ENCODE data around the gene ZDHHC11B.
"Not testable (repeated sequence)": the region's sequence is repeated elsewhere in the genome, so short reads cannot be mapped to it uniquely, and the experiment has no call there.

Gene ZDHHC11B

DNA sequence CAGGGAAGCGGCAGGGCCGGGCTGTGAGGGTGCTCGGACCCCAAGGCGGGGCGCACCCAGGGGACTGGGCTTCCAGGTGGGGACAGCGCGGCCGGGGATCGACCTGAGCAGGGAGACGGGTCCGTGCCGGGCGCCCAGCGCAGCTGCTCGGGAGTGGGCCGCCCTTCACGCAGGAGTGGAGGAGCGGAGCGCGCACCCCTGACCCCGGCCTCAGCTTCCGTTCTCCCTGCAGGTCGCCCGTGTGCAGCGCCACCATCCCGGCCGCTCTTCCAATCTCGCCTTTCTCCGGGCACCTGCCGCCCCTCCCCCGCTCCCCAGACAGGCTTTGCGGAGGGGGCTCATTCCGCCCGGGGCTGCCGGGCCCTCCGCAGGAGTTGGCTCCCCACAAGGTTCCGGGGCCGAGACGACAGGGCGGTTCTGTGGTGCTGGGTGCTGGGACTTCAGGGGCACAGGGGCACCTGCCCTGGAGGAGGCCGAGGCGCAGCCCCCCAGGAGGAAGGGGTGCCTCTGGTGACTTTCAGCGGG lies 714 bp upstream of the ZDHHC11B start:
- H3K9me3 Mint-ChIP-seq, result peaks cover 20% of the 10 kb centered on the region

DNA sequence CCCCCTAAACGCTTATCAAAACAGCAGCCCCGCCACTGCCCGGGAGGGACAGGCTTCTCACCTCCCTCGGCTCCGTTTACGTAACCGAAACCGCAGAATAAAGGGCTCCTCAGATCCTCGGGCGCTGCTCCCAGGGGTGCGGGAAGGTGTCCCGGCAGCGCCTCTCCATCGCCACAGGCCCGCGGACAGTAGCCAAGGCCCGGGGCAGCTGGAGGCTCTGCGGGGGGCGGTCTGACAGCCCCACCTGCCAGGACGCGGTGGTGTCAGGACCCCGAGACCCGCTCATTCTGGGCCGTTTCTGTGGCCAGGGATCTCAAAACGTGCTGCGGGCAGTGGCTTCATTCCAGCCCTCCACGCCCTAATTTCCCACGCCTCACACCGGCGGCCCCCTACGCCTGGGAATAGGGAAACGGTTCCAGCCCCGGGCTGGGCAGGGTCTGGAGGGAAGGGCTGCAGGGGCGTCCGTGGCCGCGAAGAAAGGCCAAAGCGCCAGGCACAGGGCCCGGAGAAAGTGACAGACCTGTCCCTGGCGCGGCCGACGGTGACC lies 575 bp downstream of the ZDHHC11B start:
- H3K9me3 Mint-ChIP-seq, H3K27ac Mint-ChIP-seq, H3K4me1 Mint-ChIP-seq: not testable (repeated sequence)
- Mint-ChIP-seq H3K27me3 (ENCODE audit: low read depth) (peaks cover 21% of the 10 kb centered on the region), H3K36me3 (ENCODE audit: low read depth) (peaks cover 12% of the 10 kb centered on the region), H3K4me3 (peak overlapping the region; percentile 61 to 77 (median 70))

More for the DNA sequence above, 714 bp upstream of the ZDHHC11B start:
- Mint-ChIP-seq H3K27me3 (ENCODE audit: low read depth) (peaks cover 32% of the 10 kb centered on the region), H3K4me3 (peak overlapping the region; percentile 74 to 80 (median 79)), H3K36me3 (ENCODE audit: low read depth) (peaks cover 23% of the 10 kb centered on the region)
- not testable (repeated sequence) for H3K4me1 Mint-ChIP-seq, H3K27ac Mint-ChIP-seq

DNA sequence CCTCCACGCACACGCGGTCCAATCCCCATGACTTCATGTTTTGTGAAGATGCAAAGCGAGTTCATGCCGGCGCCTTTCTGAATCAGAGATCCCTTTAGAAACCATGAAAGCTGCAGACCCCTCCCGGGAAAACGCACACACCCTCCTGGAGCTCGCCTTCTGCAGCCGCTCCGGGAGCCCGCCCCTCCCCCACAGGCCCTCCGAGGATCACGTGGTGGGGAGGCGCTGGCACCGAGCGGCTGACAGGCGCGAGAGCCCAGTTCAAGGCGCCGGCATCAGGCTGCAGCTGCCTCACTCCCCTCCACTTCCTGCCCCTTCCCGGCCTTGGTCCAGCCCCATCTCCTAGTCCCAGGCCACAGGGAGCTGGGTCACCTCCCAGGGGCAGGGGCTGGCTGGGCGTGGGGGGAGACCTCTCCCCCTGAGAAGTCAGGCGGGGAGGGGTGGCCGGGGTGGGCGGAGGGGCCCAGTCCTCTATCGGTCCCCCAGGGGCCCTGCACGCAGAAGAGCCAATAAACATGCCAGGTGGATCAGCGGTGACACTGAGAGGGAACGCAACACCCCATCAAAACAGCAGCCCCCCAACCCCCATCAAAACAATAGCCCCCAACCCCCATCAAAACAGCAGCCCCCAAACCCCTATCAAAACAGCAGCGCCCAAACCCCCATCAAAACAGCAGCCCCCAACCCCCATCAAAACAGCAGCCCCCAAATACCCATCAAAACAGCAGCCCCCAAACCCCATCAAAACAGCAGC lies 1.3 kb downstream of the ZDHHC11B start:
- Mint-ChIP-seq H3K27me3 (ENCODE audit: low read depth) (peaks cover 14% of the 10 kb centered on the region), H3K4me3 (peak overlapping the region; percentile 61 to 77 (median 70))
- H3K9me3 Mint-ChIP-seq; H3K36me3 Mint-ChIP-seq (ENCODE audit: low read depth); H3K4me1 Mint-ChIP-seq; H3K27ac Mint-ChIP-seq: not testable (repeated sequence)

DNA sequence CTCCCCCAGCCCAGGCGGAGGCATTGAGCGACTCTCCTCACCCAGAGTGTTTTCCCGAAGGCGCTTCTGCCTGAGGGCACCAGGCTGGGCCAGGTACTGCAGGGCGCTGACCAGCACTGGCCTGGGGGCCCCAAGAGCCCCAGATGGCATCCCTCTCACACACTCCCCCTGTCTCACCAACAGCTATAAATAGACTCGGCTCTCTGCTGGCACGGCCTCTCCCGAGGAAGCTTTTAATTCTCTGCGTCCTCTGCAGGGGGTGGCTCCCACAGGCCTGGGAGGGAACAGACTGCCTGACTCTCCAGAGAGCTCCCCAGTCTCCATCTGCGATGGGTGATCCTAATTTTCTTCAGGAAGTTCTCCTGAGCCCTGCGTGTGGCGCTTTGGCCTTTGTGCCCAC lies 2.2 kb downstream of the ZDHHC11B start:
- H3K36me3 Mint-ChIP-seq (ENCODE audit: low read depth); H3K4me3 Mint-ChIP-seq; H3K9me3 Mint-ChIP-seq; H3K27ac Mint-ChIP-seq; H3K4me1 Mint-ChIP-seq: not testable (repeated sequence)
- peaks cover 10% of the 10 kb centered on the region for H3K27me3 Mint-ChIP-seq (ENCODE audit: low read depth)

DNA sequence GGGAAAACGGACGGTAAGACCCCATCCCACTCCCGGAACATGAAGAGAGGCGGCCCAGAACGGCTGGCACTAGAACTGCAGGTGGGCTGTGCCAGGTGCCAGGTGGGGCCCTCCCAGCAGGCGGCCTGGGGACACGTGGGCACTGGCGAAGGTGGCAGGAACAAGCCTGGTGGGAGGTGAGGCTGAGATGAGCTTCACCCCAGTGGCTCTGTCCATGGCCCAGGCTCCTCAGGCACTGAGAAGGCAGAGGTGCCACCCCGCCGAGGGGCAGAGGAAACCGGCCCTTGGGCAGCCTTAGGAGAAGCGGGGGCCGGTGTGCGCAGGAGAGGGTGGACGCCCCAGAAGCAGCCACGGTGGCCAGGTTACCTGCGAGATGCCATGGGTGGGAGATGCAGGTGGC lies 4.0 kb downstream of the ZDHHC11B start:
- H3K9me3 Mint-ChIP-seq; H3K4me1 Mint-ChIP-seq; H3K36me3 Mint-ChIP-seq (ENCODE audit: low read depth); H3K4me3 Mint-ChIP-seq; H3K27ac Mint-ChIP-seq: not testable (repeated sequence)
- peaks cover 24% of the 10 kb centered on the region for H3K27me3 Mint-ChIP-seq (ENCODE audit: low read depth)

DNA sequence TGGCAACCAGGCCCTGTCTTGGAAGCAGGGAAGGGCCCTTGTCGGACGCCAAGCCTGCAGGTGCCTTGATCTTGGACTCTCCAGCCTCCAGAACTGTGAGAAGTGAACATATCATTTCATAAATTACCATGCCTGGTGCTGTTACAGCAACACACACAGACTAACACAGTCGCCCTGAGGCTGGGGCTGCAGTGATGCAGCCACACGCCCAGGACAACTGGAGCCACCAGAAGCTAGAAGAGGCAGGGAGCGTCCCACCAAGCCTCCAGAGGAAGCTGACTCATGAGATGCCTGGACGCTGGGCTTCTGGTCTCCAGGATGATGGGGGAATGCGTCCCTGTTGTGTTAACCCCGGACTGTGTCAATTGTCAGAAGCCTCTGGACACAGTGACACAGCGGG lies 5.6 kb downstream of the ZDHHC11B start:
- H3K36me3 Mint-ChIP-seq (ENCODE audit: low read depth); H3K9me3 Mint-ChIP-seq; H3K27ac Mint-ChIP-seq; H3K4me3 Mint-ChIP-seq; H3K4me1 Mint-ChIP-seq: not testable (repeated sequence)
- peaks cover 27% of the 10 kb centered on the region for H3K27me3 Mint-ChIP-seq (ENCODE audit: low read depth)

DNA sequence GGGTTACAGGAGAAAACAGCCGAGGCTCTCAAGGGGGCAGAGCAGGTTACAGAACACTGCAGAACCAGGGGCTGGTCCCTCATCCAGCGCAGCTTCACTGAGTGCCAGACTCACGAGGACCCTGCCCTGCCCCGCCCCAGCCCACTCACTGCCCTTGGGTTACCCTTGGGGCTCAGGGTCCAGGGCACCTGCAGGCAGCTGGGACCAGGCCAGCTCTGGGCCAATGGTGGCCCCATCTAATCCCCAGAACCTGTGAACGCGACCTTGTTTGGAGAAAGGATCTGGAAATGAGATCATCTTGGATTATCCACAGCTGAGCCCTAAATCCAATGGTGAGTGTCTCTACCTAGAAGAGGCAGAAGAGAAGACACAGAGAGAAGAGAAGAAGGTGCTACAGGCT lies 6.1 kb downstream of the ZDHHC11B start:
- H3K27ac Mint-ChIP-seq, result not testable (repeated sequence)
- H3K27me3 Mint-ChIP-seq (ENCODE audit: low read depth), result peaks cover 21% of the 10 kb centered on the region

DNA sequence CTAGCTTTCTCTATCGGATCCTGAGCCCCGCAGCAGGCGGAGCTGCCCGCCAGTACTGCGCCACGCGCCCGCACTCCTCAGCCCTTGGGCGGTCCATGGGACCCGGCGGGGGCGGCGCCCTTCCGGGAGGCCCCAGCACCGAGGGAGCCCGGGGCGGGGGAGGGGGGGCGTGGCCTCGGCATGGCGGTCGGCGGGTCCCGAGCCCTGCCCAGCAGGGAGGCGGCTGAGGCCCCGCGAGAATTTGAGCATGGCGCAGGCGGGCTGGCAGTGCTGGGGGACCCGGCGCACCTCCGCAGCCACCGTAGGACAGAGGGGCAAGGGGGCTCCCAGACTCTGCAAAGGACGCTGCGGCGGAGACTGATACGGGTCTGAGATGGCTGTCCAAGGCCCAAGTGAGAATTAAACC lies 6.8 kb downstream of the ZDHHC11B start:
- TF ChIP-seq, protein P1, sequence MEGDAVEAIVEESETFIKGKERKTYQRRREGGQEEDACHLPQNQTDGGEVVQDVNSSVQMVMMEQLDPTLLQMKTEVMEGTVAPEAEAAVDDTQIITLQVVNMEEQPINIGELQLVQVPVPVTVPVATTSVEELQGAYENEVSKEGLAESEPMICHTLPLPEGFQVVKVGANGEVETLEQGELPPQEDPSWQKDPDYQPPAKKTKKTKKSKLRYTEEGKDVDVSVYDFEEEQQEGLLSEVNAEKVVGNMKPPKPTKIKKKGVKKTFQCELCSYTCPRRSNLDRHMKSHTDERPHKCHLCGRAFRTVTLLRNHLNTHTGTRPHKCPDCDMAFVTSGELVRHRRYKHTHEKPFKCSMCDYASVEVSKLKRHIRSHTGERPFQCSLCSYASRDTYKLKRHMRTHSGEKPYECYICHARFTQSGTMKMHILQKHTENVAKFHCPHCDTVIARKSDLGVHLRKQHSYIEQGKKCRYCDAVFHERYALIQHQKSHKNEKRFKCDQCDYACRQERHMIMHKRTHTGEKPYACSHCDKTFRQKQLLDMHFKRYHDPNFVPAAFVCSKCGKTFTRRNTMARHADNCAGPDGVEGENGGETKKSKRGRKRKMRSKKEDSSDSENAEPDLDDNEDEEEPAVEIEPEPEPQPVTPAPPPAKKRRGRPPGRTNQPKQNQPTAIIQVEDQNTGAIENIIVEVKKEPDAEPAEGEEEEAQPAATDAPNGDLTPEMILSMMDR (IDR thresholded peaks at IDR 0.05; ENCODE audit: unreplicated experiment in 3 of 3), result no peak
- peaks cover 25% of the 10 kb centered on the region for H3K27me3 Mint-ChIP-seq (ENCODE audit: low read depth)
- no peak overlapping the region for H3K4me3 Mint-ChIP-seq
- peaks cover 9% of the 10 kb centered on the region for H3K4me1 Mint-ChIP-seq
- H3K9me3 Mint-ChIP-seq, result no peaks in the 10 kb centered on the region
- no peaks in the 10 kb centered on the region for H3K36me3 Mint-ChIP-seq (ENCODE audit: low read depth)
- H3K27ac Mint-ChIP-seq, result no peak overlapping the region

More for the DNA sequence above, 6.1 kb downstream of the ZDHHC11B start:
- not testable (repeated sequence) for H3K9me3 Mint-ChIP-seq; H3K4me3 Mint-ChIP-seq; H3K4me1 Mint-ChIP-seq; H3K36me3 Mint-ChIP-seq (ENCODE audit: low read depth)

DNA sequence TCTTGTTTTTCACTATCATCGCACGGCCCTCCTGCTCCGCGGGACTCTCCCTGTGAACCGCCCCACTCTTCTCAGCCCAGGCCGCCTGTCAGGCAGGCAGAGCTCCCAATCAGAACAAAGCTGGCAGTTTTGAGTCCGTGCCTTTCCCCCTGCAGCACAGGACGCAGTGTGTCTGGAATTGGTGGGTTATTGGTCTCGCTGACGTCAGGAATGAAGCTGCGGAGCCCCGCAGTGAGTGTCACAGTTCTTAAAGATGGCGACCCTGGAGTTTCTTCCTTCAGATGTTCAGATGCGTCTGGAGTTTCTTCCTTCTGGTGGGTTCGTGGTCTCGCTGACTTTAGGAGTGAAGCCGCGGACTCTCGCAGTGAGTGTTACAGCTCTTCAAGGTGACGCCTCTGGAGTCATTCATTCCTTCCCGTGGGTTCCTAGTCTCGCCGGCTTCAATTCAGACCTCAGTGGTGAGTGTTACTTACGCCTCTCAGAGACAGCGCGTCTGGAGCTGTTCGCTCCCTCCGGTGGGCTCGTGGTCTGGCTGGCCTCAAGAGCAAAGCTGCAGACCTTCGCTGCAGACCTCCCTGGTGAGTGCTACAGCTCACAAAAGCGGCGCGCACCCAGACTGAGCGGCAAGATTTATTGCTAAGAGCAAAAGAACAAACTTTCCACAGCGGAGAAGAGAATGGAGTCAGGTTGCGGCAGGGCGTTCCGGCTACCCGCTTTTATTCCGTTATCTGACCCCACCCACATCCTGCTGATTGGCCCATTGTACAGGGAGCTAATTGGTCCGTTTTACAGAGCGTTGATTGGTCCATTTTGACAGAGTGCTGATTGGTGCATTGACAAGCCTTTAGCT lies 7.4 kb downstream of the ZDHHC11B start:
- Mint-ChIP-seq H3K36me3 (ENCODE audit: low read depth) (no peaks in the 10 kb centered on the region), H3K27ac (no peak overlapping the region), H3K9me3 (no peaks in the 10 kb centered on the region), H3K27me3 (ENCODE audit: low read depth) (peaks cover 25% of the 10 kb centered on the region), H3K4me1 (peaks cover 9% of the 10 kb centered on the region), H3K4me3 (peak overlapping the region in 2 of 3 experiments; percentile 9 to 37)
- TF ChIP-seq, protein P1 (IDR thresholded peaks at IDR 0.05; ENCODE audit: unreplicated experiment in 3 of 3), result no peak
